T-helper 2 cell treated with Interferon-gamma antibody and Interleukin-4, amounts not matched to agents 100 ng/mL and 5 ng/mL, for 36 hours (primary cell): ENCODE measurements around the gene ATL3. TPM values are rescaled to one million over a fixed set of nuclear protein-coding genes. Genes with fewer than 3 reads are reported as not detected.
"Not testable (repeated sequence)": the region's sequence is repeated elsewhere in the genome, so short reads cannot be mapped to it uniquely, and the experiment has no call there.

Experiments
- intact Hi-C: fragments of 100-400 bp; cut with micrococcal nuclease; formaldehyde crosslinking; loops from one replicate; pipeline ENCODE4 v1.15.1; 2023
- total RNA-seq: library from RNA; stranded (reverse); gene quantifications from 2 replicates; pipeline ENCODE4 v1.2.3, GENCODE V29; 2022

ATL3 gene
- total RNA-seq, 1 donor from 2014 or later, result 40.5 TPM

DNA sequence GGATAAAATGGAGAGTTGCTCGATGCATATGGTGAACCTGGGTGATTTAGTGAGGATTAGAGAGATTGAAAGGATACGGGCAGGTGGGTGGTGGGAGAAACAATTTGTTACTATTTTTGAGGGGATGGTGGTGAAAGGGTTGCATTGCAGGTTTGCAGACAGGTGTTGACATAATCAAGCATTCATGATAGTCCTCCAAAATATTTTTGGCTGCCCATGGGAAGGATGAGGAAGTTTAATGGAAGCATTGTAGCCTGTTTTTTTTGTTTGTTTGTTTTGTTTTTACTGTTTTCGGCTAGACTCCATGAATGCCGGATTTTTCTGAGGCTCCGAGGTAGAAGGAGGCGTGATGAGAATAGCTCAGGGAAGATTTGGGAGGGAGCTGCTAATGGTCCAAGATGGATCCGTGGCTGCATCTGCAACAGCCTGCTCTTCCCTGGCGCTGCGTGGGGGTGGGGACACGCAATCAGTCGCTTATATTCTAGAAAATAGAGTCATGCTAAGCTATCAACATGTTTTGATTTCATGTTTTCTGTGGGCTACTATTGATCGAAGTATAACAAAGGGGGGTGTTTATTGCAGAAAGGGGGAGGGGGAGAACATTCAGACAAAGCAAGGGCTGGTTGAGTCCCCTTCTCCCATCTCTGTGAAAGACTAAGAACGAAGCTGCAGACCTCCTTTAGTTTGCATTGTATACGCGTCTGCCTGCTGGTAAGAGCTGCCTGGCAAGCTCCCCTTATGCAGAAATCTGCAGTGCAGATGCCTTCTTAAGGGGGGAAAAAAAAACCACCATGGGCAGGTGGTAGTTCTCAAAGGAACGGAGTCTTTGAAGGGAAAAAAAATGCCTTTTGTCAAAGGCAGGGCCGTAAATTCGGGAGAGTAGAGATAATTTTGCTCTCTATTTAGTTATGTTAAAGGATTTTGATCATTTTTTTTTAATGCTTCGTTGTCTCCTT is 11.2 kb upstream of the ATL3 start:
- intact Hi-C loops, result loop anchor here (5.0 kb wide), 1 partner anchor 800 kb away; the partner anchor contains the start of gene SLC3A2

DNA sequence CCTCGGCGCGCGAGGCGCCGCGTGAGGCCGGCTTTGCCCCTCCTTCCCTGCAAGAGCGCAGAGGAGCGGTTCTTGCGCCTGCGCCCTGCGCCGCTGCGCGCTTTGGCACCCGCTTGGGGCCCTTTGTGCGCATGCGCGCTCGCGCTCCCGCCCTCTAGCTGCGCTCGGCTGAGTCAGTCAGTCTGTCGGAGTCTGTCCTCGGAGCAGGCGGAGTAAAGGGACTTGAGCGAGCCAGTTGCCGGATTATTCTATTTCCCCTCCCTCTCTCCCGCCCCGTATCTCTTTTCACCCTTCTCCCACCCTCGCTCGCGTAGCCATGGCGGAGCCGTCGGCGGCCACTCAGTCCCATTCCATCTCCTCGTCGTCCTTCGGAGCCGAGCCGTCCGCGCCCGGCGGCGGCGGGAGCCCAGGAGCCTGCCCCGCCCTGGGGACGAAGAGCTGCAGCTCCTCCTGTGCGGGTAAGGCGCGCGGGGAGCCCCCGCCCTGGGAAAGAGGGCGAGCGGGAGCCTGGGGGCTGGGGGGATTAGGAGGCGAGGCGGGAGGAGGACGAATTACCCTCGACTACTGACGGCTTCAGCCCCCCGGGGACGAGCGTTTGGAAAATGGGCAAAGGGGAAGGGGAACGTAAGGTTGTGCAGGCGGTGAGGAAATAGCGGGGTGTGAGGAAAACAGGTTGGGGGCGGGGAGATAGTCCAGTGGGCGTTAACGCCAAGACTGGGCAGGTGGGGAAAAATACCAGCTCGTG is 10.3 kb upstream of the ATL3 start, which contains the start of gene RTN3:
TSS of gene RTN3 (plus strand) at position 180 of the 745 bp plus-strand sequence. CDS start at position 317, 137 bp downstream.
- intact Hi-C loops, result loop anchor here (1.0 to 5.0 kb wide), 2 partner anchors 10 to 799 kb away; partner anchors contain the start of genes ATL3 and SLC3A2

DNA sequence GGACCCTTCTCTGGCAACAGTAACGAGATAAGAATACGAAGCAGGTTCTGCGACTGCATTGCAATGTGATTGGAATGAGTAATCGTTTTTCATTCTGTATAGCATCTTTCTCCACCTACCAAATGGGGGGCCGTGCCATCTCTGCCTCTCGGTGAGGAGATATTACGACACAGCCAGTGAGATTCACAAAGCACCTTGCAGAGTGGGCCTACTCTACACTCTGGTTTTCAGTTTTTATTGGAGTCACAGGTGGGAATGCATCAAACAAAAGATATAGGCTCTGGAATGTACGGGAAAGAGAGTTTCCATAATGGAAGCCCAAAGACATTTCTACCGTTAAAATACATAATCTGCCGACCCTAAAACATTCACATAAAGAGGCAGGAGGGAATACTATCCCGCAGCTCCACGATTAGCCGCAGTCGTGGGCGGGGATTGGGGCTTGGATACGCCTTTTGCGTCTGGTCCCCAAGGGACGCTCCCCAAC is 9.7 kb upstream of the ATL3 start:
- intact Hi-C loops, result loop anchor here (1.0 to 5.0 kb wide), 2 partner anchors 10 to 799 kb away; partner anchors contain the start of genes ATL3 and SLC3A2

DNA sequence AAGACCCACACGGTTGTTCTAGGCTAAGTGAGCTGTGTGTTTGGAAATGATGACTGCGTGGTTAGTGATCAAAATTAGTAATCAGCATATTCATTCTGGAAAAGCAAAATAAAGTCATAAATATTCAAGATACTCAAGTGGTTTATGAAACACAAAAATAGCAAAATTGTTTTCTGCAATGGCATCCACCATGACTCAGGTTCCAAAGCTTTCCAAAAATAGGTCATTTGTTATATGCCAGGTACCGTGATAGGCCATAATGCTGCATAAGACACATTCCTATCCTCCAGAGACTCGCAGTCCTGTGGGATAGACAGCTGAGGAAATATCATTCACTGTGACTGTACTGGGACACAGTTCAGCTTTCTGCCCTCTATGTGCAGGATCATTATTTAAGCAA is 2.4 kb upstream of the ATL3 start:
- intact Hi-C loops, result loop anchor here (5.0 kb wide), 2 partner anchors 94 to 164 kb away; partner anchors contain the start of genes MARK2 and ZFTA

DNA sequence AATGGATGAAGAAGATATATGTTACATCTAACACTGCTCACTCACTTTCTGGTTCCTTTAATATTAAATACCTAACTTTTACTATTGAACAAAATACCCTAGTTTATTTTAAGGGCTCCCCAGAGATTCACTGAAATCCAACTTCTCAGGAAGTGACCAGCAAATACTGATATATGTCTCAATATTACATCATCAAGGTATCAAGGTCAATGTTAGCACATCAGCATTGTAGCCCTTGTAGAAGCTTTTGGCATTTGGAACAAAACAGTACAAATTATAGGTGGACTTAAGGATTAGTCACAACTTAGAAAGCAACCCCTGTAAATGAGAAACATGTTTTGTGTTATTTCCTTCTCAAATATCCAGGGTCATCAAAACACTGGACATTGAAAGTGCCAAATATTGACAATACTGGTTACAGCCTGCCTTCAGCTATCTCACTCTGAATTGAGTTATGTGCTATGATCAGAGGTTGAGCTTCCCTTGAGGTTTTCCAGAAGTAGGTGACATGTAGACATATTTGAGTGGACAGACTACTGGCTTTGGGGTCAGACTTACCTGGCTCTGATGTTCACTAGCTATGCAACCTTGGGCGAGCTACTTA is 1.9 kb upstream of the ATL3 start:
- intact Hi-C loops, result loop anchor here (5.0 kb wide), 2 partner anchors 94 to 164 kb away; partner anchors contain the start of genes MARK2 and ZFTA

DNA sequence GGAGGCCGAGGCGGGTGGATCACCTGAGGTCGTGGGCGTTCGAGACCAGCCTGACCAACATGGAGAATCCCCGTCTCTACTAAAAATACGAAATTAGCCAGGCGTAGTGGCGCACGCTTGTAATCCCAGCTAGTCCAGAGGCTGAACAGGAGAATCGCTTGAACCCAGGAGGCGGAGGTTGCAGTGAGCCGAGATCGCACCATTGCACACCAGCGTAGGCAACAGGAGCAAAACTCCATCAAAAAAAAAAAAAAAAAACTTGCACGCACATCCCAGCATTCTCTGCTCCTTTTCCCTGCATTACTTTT is 934 bp upstream of the ATL3 start:
- intact Hi-C loops, result loop anchor here (5.0 kb wide), 2 partner anchors 95 to 165 kb away; partner anchors contain the start of genes MARK2 and ZFTA

DNA sequence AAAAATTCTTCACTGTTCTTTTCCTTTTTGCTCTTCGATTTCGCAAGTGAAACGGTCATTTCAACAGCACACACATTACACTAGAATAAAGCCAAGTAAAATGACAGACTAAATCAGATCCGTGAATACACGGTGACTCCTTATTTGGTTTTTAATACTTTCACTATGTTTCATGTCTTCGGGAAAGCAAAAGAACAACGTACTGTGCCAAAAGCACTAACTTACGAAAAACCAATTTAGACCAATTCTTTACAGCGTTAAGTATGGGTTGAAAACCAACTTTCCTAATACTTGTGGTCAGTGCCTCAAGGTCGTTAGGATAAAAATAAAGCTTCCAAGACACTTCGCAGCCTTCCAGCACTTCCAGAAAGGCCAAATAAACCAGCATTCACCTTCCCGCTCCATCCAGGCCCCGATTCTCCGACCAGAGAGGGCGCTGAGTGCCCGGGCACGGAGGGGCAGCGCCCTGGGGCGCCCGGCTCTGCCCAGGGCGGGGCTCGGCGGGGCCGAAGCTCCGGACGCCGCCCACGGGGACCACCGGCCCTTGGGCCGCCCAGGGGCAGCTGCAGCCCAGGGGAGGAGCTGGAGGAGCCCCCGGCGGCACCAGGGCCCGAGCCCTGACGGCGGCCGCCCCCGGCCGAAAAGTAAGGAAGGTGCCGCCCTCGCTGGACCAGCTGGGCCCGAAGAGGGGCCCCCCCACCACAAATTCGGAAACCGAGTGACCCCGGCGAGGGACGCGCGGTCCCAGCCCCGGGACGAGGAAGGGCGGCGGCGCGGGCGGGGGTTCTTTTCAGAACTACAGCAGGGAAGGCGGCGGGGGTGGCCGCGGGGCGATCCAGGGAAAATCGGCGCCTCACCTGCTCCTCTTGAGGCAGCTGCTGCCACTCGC is 499 bp downstream of the ATL3 start:
- intact Hi-C loops, result loop anchor here (1.0 to 5.0 kb wide), 3 partner anchors 11 to 167 kb away; partner anchors contain the start of genes MARK2, RTN3 and ZFTA

DNA sequence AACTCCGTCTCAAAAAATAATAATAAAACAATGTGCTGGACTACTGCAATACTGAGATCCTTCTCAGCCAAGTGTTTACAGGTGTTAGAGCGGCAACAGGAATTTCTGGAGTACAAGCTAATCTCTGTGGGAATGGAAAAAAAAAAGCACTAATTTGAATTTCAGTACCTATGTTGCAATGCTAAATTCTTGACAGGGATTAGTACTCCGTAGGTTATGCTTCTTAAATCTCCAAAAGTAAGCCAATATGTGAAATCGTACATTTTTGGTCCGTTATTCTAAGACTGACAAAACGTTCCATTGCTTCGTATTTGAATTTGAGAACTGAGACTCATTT is 1.1 kb downstream of the ATL3 start:
- intact Hi-C loops, result loop anchor here (5.0 kb wide), 2 partner anchors 97 to 167 kb away; partner anchors contain the start of genes MARK2 and ZFTA

DNA sequence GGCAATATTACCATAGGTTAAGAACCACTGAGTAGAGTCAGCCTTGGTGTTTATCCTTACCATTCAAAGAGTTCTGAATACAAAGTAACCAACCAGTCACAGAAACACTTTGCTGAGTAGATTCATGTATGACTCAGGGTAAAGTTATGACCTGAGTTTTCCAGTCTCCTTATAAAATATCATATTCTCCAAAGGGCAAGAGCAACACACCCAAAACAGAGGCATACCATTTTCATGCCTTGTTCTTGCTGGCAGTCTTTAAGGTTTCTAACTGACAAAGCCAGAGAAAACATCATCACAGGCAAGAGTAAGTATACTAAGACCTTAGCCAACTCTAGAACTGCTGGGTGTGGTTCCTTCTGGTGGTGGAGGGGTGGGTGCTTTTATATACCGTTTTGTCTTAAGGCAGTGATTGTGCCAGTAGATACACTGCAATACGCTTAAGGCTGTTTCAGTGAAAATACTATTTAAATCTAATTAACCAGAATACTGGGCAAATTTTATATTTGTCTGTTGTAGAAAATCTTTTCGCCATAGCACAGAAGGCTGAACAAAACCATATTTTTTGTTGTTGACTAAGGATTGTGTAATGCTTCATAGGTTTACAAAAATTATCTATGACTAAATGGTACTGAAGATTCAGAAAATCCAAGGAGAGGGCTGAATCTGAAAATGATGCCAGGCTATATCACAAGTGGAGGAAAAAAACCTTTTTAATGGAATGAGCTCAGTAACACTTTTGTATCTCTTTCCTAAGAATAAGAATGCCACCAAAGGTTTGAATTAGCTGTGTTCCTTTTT is 3.0 kb downstream of the ATL3 start:
- intact Hi-C loops, result no loop called here

DNA sequence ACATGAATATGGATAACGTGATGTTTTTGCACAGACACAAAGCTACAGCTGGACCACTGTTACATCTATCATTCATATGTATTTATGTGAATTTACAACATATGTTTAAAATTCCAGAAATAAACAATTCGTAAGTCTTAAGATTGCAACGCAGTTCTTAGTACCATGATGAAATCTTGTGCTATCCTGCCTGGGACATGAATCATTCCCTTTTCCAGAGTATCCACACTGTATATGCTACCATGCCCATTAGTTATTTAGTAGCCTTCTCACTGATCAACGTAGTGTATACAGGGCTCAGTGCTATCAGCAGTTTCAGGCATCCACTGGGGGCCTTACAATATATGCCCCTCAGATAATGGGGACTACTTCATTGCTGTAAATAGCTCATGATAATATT is 4.3 kb downstream of the ATL3 start:
- intact Hi-C loops, result no loop called here

DNA sequence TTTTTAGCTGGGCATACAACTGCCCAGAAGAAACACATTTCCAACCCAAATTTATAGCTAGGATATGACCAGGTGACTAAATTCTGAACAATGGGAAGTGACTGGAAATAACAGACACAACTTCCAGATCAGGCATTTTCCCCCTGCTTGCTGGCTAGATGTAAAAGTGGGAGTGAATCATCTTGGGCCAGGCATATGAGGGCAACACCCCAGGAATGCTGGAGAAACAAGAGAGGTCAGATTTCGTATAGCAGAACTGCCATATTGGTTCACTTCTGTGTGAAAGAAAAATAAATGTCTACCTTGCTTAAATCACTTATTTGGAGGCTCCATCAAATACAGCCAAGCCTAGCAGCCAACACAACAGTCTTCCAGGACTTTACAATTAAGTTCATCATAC is 7.4 kb downstream of the ATL3 start:
- intact Hi-C loops, result no loop called here

DNA sequence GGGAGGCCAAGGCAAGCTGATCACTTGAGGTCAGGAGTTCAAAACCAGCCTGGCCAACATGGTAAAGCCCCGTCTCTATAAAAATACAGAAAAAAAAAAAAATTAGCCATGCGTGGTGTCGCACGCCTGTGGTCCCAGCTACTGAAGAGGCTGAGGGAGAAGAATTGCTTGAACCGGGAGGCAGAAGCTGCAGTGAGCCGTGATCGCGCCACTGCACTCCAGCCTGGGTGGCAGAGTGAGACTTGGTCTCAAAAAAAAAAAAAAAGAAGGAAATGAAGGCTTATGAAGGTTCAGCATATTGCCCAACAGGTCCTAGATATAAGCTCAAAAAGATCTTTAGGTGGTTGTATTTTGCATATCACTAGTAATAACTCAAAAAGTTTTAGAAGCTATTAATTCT is 10.2 kb downstream of the ATL3 start:
- intact Hi-C loops, result no loop called here

DNA sequence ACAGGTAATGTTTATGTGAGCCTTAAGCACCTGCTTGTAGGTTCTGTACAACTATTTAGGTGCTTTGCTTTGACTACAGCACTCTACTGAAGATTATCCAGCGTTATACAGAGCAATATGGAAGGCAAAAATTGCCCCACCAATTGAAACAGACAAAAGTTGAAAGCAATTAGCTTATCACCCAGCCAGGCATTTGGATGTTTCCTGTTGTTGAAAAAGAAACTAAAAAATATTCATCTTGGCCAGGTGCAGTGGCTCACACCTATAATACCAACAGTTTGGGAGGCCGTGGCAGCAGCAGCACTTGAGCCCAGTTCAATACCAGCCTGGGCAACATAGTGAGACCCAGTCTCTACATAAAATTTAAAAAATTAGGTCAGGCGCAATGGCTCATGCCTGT is 18.5 kb downstream of the ATL3 start:
- intact Hi-C loops, result no loop called here

DNA sequence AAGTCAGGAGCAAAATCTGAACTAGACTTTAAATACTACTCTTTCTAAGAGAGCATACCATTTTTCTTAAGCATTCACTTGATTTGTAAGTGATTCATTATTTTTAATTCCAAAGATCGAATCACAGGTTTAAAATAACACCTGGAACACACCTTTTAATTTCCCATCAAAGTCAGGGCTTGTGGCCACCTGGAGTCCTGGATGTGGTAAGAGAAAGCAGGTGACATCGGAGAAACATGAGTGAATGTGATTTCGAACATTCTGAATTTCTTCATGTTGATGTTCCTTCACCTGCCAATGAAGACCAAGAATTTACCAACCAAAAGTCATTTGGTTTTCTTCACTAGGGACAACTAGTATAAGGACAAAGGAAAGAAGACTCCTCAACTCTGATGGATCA is 28.0 kb downstream of the ATL3 start:
- intact Hi-C loops, result no loop called here

DNA sequence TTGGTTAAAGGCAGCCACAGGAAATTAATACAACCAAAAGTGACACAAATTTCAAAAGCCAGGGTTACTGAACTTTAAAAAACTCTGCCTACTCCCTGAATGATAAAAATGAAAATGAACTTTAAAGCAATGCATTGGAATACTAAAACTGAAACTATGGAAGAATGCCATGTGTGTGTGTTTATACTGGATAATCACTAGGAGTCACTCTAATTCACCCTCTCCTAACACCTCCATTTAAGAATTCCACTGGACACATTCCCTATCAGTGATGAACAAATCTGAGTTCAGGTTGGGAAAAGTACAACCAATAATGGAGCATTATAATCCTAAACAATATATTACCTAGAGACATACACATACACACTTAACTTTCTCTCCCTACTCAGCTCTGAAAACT is 29.4 kb downstream of the ATL3 start:
- intact Hi-C loops, result no loop called here

DNA sequence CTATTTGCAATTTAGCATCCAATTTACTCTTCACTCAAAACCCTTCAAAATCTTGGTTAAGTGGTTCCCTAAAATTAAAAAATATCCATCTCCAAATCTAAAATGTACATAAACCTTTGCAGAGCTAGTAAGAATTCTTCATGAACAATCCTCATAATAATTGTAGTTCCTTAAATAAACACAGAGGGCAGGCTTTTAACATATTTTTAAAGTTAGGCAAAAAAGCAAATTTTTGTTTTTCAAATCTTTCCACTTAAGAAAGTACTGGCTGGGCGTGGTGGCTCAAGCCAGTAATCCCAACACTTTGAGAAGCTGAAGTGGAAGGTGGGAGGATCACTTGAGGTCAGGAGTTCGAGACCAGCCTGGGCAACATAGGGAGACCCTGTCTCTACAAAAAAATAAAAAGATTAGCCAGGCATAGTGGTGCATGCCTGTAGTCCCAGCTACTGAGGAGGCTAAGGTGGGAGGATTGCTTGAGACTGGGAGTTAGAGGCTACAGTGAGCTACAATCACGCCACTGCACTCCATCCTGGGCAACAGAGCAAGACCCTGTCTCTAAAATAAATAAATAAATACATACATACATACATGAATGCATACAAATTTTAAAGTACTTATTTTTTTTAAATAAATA is 31.9 kb downstream of the ATL3 start:
- intact Hi-C loops, result no loop called here

DNA sequence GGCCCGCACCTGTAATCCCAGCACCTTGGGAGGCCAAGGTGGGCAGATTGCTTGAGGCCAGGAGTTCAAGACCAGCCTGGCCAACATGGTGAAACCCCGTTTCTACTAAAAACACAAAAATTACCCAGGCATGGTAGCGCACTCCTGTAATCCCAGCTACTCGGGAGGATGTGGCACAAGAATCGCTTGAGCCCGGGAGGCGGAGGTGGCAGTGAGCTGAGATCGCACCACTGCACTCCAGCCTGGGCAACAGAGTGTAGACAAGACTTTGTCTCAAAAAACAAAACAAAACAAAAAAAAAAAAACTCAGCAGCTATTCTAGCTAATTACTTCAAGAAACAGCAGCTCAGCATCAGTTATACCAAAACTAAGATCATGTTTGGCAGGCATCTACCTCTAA is 32.7 kb downstream of the ATL3 start:
- intact Hi-C loops, result not testable (repeated sequence)

DNA sequence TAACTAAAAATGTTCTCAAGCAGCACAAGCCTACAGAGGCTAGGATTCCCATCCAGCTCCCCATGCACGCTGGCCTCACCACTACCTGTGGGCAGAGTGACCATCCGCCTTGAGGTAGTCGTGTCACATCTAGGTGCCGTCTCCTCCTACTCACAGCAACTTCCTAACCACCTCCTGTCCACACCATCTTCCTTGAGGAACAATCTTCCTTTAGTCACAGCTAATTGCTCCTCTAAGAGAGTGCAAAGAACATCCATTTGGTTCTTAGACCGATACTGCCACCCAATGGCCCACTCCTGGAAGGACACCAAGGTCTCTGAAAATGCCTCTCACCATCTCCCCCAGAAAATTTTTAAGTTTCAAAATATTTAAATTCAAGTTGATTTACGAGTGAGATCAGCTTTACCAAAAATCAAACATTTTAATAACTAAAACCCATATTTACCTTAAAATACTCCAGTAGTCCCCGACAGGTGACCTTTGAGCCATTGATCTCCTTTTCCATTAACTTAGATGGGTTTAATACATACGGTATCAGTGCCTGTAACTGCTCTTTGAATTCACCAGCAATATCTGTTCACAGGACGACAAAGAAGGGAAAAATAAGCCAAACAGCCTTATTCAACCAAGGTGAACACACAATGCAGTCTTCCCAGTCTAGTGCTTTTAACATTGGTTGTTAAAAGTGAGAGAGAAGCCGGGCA is 35.3 kb downstream of the ATL3 start:
- intact Hi-C loops, result loop anchor here (1.0 kb wide), 1 partner anchor 157 kb away; no protein-coding TSS in a partner anchor
